K562 (cell line): Measurements from ENCODE around the gene UBA3. TPM values are rescaled to one million over a fixed set of nuclear protein-coding genes. Genes with fewer than 3 reads are reported as not detected.

Experiments
- GABPA ChIP-seq: fragments of 200-800 bp; sonication (Bioruptor generic); conservative IDR thresholded peaks from 2 replicates; pipeline ENCODE4 v1.6.1; 2016; ENCODE audit warnings: low read depth, missing genetic modification characterization, missing compliant biosample characterization
- RBFOX2 ChIP-seq: fragments of 200-400 bp; formaldehyde crosslinking; IDR thresholded peaks from 2 replicates; pipeline ENCODE4 v1.6.1; 2017; ENCODE audit warnings: low read depth, mild to moderate bottlenecking, low read length, moderate library complexity
- polyA plus RNA-seq, 8 experiments: library from polyadenylated mRNA; depleted of rRNA in 4 of 8; stranded (reverse) in 5 of 8; unstranded in 3 of 8; fragments of >200 nt; fragmentation: Nextera tagmentation in 2 of 8; fragmentation: Illumina TruSeq in 1 of 8; extraction: Ambion mirVana in 2 of 8; extraction: Trizol in 1 of 8; gene quantifications; 2 replicates each; pipeline versions ENCODE4 v1.2.1 to v1.2.3, GENCODE V29; 2011 to 2014; ENCODE audit warnings: inconsistent platforms in 1 of 8, missing spikeins in 1 of 8
- total RNA-seq, 7 experiments: library from RNA; depleted of rRNA in 6 of 7; stranded (reverse); fragments of >200 nt in 6 of 7; fragmentation: Illumina TruSeq in 2 of 7; extraction: Trizol in 2 of 7; gene quantifications; 2 replicates each; pipeline versions ENCODE4 v1.2.1 to v1.2.3, GENCODE V29; 2011 to 2021; ENCODE audit warnings: low replicate concordance in 1 of 7
- TF ChIP-seq, protein P1 (sequence below): fragments of 450-650 bp; IDR thresholded peaks from 2 replicates; pipeline ENCODE4 v1.6.1; 2016; ENCODE audit warnings: mild to moderate bottlenecking, moderate library complexity

The UBA3 gene
- total and polyA plus RNA-seq, 9 of the 15 experiments (the other 6 are each of a cell fraction or from before 2014, with no cell fraction given) = 23.2 to 80.0 (median 38.6) TPM

DNA sequence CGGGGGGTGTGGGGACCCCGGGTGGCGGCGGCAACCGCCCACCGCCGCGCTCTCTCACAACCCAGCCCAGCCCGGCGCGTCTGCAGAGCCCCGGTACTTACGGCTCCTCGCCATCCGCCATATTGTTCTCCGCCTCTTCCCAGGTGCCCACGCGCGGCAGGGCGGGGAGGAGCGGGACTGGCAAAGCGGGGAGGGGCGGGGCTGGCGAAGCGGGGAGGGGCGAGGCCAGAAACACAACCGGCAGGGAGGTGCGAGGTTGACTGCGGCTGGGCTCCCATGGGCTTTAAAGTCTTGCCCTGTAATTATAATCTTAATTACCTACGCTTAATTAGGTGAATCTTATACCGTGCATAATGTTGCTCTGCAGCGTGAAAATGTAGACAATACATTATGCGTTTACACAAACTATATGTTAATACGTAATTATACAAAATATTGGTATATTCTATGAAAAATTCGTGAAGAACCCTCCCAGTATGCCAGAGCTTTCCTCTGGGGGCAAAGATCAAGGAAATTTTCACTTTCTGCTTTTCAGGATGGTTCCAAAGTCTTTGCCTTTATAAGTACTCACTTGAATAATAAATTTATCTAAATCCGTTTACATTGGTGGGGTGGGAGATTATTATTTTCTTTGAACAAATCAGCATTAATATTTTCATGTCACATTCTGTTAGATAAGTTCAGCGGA, at the start of gene UBA3 (continued):
- peak; percentile 70 for TF ChIP-seq RBFOX2
- no peak for TF ChIP-seq GABPA (tag)
- TF ChIP-seq, protein P1, sequence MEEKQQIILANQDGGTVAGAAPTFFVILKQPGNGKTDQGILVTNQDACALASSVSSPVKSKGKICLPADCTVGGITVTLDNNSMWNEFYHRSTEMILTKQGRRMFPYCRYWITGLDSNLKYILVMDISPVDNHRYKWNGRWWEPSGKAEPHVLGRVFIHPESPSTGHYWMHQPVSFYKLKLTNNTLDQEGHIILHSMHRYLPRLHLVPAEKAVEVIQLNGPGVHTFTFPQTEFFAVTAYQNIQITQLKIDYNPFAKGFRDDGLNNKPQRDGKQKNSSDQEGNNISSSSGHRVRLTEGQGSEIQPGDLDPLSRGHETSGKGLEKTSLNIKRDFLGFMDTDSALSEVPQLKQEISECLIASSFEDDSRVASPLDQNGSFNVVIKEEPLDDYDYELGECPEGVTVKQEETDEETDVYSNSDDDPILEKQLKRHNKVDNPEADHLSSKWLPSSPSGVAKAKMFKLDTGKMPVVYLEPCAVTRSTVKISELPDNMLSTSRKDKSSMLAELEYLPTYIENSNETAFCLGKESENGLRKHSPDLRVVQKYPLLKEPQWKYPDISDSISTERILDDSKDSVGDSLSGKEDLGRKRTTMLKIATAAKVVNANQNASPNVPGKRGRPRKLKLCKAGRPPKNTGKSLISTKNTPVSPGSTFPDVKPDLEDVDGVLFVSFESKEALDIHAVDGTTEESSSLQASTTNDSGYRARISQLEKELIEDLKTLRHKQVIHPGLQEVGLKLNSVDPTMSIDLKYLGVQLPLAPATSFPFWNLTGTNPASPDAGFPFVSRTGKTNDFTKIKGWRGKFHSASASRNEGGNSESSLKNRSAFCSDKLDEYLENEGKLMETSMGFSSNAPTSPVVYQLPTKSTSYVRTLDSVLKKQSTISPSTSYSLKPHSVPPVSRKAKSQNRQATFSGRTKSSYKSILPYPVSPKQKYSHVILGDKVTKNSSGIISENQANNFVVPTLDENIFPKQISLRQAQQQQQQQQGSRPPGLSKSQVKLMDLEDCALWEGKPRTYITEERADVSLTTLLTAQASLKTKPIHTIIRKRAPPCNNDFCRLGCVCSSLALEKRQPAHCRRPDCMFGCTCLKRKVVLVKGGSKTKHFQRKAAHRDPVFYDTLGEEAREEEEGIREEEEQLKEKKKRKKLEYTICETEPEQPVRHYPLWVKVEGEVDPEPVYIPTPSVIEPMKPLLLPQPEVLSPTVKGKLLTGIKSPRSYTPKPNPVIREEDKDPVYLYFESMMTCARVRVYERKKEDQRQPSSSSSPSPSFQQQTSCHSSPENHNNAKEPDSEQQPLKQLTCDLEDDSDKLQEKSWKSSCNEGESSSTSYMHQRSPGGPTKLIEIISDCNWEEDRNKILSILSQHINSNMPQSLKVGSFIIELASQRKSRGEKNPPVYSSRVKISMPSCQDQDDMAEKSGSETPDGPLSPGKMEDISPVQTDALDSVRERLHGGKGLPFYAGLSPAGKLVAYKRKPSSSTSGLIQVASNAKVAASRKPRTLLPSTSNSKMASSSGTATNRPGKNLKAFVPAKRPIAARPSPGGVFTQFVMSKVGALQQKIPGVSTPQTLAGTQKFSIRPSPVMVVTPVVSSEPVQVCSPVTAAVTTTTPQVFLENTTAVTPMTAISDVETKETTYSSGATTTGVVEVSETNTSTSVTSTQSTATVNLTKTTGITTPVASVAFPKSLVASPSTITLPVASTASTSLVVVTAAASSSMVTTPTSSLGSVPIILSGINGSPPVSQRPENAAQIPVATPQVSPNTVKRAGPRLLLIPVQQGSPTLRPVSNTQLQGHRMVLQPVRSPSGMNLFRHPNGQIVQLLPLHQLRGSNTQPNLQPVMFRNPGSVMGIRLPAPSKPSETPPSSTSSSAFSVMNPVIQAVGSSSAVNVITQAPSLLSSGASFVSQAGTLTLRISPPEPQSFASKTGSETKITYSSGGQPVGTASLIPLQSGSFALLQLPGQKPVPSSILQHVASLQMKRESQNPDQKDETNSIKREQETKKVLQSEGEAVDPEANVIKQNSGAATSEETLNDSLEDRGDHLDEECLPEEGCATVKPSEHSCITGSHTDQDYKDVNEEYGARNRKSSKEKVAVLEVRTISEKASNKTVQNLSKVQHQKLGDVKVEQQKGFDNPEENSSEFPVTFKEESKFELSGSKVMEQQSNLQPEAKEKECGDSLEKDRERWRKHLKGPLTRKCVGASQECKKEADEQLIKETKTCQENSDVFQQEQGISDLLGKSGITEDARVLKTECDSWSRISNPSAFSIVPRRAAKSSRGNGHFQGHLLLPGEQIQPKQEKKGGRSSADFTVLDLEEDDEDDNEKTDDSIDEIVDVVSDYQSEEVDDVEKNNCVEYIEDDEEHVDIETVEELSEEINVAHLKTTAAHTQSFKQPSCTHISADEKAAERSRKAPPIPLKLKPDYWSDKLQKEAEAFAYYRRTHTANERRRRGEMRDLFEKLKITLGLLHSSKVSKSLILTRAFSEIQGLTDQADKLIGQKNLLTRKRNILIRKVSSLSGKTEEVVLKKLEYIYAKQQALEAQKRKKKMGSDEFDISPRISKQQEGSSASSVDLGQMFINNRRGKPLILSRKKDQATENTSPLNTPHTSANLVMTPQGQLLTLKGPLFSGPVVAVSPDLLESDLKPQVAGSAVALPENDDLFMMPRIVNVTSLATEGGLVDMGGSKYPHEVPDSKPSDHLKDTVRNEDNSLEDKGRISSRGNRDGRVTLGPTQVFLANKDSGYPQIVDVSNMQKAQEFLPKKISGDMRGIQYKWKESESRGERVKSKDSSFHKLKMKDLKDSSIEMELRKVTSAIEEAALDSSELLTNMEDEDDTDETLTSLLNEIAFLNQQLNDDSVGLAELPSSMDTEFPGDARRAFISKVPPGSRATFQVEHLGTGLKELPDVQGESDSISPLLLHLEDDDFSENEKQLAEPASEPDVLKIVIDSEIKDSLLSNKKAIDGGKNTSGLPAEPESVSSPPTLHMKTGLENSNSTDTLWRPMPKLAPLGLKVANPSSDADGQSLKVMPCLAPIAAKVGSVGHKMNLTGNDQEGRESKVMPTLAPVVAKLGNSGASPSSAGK = 0 out of 2 replicates have a peak, but pooled peaks have one; percentile 14
- TF ChIP-seq, all 486 proteins: peak for 17
